ENCODE results near the gene HAUS3. TPM values are rescaled to one million over a fixed set of nuclear protein-coding genes. Genes with fewer than 3 reads are reported as not detected.
"Not testable (repeated sequence)": the region's sequence is repeated elsewhere in the genome, so short reads cannot be mapped to it uniquely, and the experiment has no call there.

HAUS3 gene
- polyA plus RNA-seq, 1 donor (not counting 4 experiments of a cell fraction or from before 2014, with no cell fraction given): 11.1 TPM

DNA sequence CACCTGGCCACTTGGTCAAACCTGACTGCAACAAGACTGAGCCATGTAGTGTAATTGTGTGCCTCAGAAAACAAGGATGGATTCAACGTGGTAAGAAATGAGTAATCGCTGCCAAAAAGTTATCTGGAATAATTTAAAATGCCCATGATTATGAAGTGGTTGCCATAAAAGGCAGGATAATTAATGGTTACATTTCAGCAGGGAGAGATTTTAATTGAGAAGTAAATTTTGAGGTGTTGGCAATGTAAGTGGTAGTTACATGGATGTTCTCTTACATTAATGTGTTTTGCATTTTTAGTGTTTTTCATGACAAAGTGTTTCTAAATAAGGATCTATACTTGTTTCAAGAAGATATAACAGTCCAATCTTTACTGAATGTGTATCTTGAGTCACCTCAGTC lies 15.7 kb downstream of the HAUS3 start:
- FAIRE-seq: no peak
- Histone ChIP-seq H3K9me3 (ENCODE audit: control insufficient read depth, low read depth, low read length) (no peaks in the 10 kb centered on the region), H3K4me3 (ENCODE audit: control insufficient read depth in 2 of 3, extremely low read depth in 1 of 3, insufficient read depth in 2 of 3, low read depth in 1 of 3, low read length in 3 of 3) (no peak overlapping the region), H3K4me2 (ENCODE audit: control insufficient read depth, extremely low read depth, insufficient read depth, low read depth, low read length) (no peak overlapping the region), H3K79me2 (ENCODE audit: control insufficient read depth, insufficient read depth, low read length) (no peaks in the 10 kb centered on the region), H4K20me1 (ENCODE audit: control insufficient read depth, extremely low read depth, insufficient read depth, low read length) (no peaks in the 10 kb centered on the region), H3K4me1 (ENCODE audit: control insufficient read depth, extremely low read depth, insufficient read depth, low read length) (no peaks in the 10 kb centered on the region), H3K9ac (ENCODE audit: control insufficient read depth, extremely low read depth, insufficient read depth, low read length) (no peak overlapping the region), H3K9me1 (ENCODE audit: control insufficient read depth, extremely low read depth, insufficient read depth, low read length) (no peaks in the 10 kb centered on the region), H2AFZ (ENCODE audit: control insufficient read depth, low read length) (no peak overlapping the region), H3K36me3 (ENCODE audit: control insufficient read depth in 2 of 2, extremely low read depth in 1 of 2, insufficient read depth in 2 of 2, low read length in 2 of 2) (peaks cover 0 to 5% of the 10 kb centered on the region in 2 experiments), H3K27ac (ENCODE audit: control insufficient read depth, insufficient read depth, low read length) (no peak overlapping the region), H3K27me3 (ENCODE audit: control insufficient read depth, extremely low read depth, insufficient read depth, low read length) (no peaks in the 10 kb centered on the region)
- DNase-seq (ENCODE audit: low read depth, low spot score): no peak
- dilution Hi-C loops (cut with MboI; ENCODE audit: extremely low pct_ligation_motif_present, low sequenced_read_pairs): no loop called here
- TF ChIP-seq EZH2 (IDR thresholded peaks at IDR 0.05; ENCODE audit: low read length): no peak
- TF ChIP-seq, protein P1, sequence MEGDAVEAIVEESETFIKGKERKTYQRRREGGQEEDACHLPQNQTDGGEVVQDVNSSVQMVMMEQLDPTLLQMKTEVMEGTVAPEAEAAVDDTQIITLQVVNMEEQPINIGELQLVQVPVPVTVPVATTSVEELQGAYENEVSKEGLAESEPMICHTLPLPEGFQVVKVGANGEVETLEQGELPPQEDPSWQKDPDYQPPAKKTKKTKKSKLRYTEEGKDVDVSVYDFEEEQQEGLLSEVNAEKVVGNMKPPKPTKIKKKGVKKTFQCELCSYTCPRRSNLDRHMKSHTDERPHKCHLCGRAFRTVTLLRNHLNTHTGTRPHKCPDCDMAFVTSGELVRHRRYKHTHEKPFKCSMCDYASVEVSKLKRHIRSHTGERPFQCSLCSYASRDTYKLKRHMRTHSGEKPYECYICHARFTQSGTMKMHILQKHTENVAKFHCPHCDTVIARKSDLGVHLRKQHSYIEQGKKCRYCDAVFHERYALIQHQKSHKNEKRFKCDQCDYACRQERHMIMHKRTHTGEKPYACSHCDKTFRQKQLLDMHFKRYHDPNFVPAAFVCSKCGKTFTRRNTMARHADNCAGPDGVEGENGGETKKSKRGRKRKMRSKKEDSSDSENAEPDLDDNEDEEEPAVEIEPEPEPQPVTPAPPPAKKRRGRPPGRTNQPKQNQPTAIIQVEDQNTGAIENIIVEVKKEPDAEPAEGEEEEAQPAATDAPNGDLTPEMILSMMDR (optimal IDR thresholded peaks at IDR 0.05 in 1 of 3, IDR thresholded peaks at IDR 0.05 in 1 of 3, conservative IDR thresholded peaks at IDR 0.05 in 1 of 3; ENCODE audit: extremely low read depth in 1 of 3, insufficient read depth in 2 of 3, low read length in 3 of 3): no peak

GRCh38 chr4:2222838-2223237 lies 19.1 kb downstream of the HAUS3 start:
- FAIRE-seq: no peak
- dilution Hi-C loops (cut with MboI; ENCODE audit: extremely low pct_ligation_motif_present, low sequenced_read_pairs): no loop called here
- Histone ChIP-seq H3K9me1 (ENCODE audit: control insufficient read depth, extremely low read depth, insufficient read depth, low read length) (no peaks in the 10 kb centered on the region), H3K79me2 (ENCODE audit: control insufficient read depth, insufficient read depth, low read length) (no peaks in the 10 kb centered on the region), H2AFZ (ENCODE audit: control insufficient read depth, low read length) (no peak overlapping the region), H4K20me1 (ENCODE audit: control insufficient read depth, extremely low read depth, insufficient read depth, low read length) (peaks cover 12% of the 10 kb centered on the region), H3K4me2 (ENCODE audit: control insufficient read depth, extremely low read depth, insufficient read depth, low read depth, low read length) (no peak overlapping the region), H3K27ac (ENCODE audit: control insufficient read depth, insufficient read depth, low read length) (no peak overlapping the region), H3K9me3 (ENCODE audit: control insufficient read depth, low read depth, low read length) (no peaks in the 10 kb centered on the region), H3K4me1 (ENCODE audit: control insufficient read depth, extremely low read depth, insufficient read depth, low read length) (peaks cover 8% of the 10 kb centered on the region), H3K9ac (ENCODE audit: control insufficient read depth, extremely low read depth, insufficient read depth, low read length) (no peak overlapping the region), H3K4me3 (ENCODE audit: control insufficient read depth in 2 of 3, extremely low read depth in 1 of 3, insufficient read depth in 2 of 3, low read depth in 1 of 3, low read length in 3 of 3) (no peak overlapping the region), H3K36me3 (ENCODE audit: control insufficient read depth in 2 of 2, extremely low read depth in 1 of 2, insufficient read depth in 2 of 2, low read length in 2 of 2) (peaks cover 0 to 5% of the 10 kb centered on the region in 2 experiments), H3K27me3 (ENCODE audit: control insufficient read depth, extremely low read depth, insufficient read depth, low read length) (no peaks in the 10 kb centered on the region)
- TF ChIP-seq, protein P1 (optimal IDR thresholded peaks at IDR 0.05 in 1 of 3, IDR thresholded peaks at IDR 0.05 in 1 of 3, conservative IDR thresholded peaks at IDR 0.05 in 1 of 3; ENCODE audit: extremely low read depth in 1 of 3, insufficient read depth in 2 of 3, low read length in 3 of 3): no peak
- TF ChIP-seq EZH2 (IDR thresholded peaks at IDR 0.05; ENCODE audit: low read length): no peak
- DNase-seq (ENCODE audit: low read depth, low spot score): no peak

- DNase-seq (ENCODE audit: low read depth, low spot score); H3K27ac ChIP-seq (ENCODE audit: control insufficient read depth, insufficient read depth, low read length); H3K9me3 ChIP-seq (ENCODE audit: control insufficient read depth, low read depth, low read length); H3K36me3 ChIP-seq (ENCODE audit: control insufficient read depth in 2 of 2, extremely low read depth in 1 of 2, insufficient read depth in 2 of 2, low read length in 2 of 2); FAIRE-seq; H3K4me2 ChIP-seq (ENCODE audit: control insufficient read depth, extremely low read depth, insufficient read depth, low read depth, low read length); H3K9me1 ChIP-seq (ENCODE audit: control insufficient read depth, extremely low read depth, insufficient read depth, low read length); H2AFZ ChIP-seq (ENCODE audit: control insufficient read depth, low read length); H3K9ac ChIP-seq (ENCODE audit: control insufficient read depth, extremely low read depth, insufficient read depth, low read length); H3K79me2 ChIP-seq (ENCODE audit: control insufficient read depth, insufficient read depth, low read length); H3K27me3 ChIP-seq (ENCODE audit: control insufficient read depth, extremely low read depth, insufficient read depth, low read length); dilution Hi-C loops (cut with MboI; ENCODE audit: extremely low pct_ligation_motif_present, low sequenced_read_pairs); H3K4me3 ChIP-seq (ENCODE audit: control insufficient read depth in 2 of 3, extremely low read depth in 1 of 3, insufficient read depth in 2 of 3, low read depth in 1 of 3, low read length in 3 of 3): not testable (repeated sequence)
- Histone ChIP-seq H3K4me1 (ENCODE audit: control insufficient read depth, extremely low read depth, insufficient read depth, low read length) (peaks cover 14% of the 10 kb centered on the region), H4K20me1 (ENCODE audit: control insufficient read depth, extremely low read depth, insufficient read depth, low read length) (peaks cover 26% of the 10 kb centered on the region)
Observed at GRCh38 chr4:2221378-2221777, 20.5 kb downstream of the HAUS3 start.
